GM19372 (cell line): ENCODE measurements around the gene UTP11.

Experiments used
- ATAC-seq: cut with Tn5 transposase; IDR thresholded peaks from one replicate; pipeline ENCODE4 v1.9.1; 2021; ENCODE audit warnings: mild to moderate bottlenecking, low read depth, moderate library complexity; ENCODE audit not compliant: unreplicated experiment

The UTP11 gene

DNA sequence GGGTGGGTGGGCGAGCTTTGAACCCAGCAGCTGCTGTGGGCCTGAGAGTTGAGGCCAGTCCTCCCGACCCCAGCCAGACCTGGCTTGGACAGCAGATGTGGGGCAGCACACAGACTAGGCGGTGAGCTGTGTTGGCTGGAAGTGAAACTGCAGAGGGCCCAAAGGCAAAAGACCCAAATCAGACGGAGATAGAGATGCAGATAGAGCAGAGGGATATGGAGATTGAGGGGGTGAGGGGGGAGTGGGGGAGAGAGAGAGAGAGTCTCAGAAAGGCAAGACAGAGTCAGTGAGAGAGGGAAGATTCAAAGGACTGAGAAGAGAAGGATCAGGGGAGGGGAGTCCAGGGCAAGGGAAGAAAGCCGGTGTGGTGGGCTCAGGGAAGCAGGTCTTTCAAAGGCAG lies 51.1 kb downstream of the UTP11 start:
- ATAC-seq = no peak

GRCh38 chr1:38064197-38064903 lies 51.8 kb downstream of the UTP11 start:
- ATAC-seq = no peak

- no peak for ATAC-seq
Observed at GRCh38 chr1:38068220-38068979, 55.9 kb downstream of the UTP11 start.

GRCh38 chr1:38068980-38069340 lies 56.4 kb downstream of the UTP11 start:
- ATAC-seq = no peak

DNA sequence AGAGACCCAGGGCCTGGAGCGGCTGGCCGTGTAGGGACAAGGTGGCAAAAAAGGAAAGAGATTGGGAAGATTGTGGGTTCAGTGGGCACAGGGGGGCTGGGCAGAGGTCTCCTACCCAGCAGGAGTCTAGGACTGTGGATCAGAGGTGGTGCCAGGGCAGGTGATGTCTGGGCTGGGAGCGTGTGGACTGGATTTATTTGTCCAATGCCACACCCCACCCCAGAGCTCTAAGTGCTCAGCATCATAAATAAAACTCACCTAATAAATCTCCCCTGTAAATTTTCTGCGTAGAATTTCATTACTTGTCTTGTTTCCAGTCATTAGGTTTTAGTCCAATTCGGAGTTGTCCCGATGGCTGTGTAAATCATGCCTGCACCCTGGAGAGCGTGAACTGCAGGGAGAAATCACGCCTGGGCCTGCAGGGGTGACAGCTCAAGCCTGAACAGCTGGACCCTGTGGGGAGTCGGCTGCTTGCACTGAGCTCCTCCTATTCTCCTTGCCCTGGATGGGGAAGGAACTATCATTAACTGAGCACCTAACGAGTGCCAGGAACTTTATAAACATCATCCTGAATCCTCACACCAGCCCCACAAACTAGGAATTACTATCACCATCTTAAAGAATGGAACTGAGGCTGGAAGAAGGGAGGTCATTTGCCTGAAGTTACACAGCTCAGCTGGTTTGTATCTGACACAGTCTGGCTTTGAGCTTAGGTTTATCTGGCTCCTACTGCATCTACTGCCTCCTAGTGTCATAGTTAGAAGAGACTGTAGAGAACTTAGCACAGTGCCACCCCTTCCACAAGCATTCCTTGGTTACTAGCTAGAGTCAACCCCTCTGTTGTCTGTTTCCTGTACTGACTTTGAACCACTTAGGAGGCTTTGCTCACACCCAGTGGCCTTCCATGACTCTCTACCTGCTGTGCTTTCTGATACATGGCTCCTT lies 59.0 kb downstream of the UTP11 start:
- ATAC-seq = no peak

DNA sequence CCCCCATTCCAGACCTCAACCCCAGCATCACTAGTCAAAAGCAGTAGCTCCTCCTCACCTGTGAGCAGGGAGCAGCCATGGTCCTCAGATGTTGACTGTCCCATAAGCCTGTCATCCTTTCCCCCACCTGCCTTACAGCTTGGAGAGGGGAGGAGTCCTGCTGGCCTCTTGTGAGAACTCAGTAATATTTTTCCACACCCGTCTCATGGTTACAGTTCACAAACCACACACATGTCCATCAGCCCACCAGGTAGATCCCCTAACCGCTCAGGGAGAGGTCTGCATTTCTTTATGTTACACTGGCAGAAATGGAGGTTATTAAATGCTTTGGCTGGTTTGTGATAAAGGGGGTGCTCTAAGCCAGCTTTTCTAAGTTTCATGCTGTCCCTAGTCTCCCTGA lies 60.3 kb downstream of the UTP11 start:
- ATAC-seq = no peak

- no peak for ATAC-seq
Observed at GRCh38 chr1:38073534-38074301, 61.2 kb downstream of the UTP11 start.

- no peak for ATAC-seq
Observed at GRCh38 chr1:38074302-38074677, 61.8 kb downstream of the UTP11 start.
